H1 (cell line): ENCODE measurements around the gene PACS1. TPM values are rescaled to one million over a fixed set of nuclear protein-coding genes. Genes with fewer than 3 reads are reported as not detected.

Source experiments
- CTCF ChIA-PET: fragments of 300-600 bp; sonication (Branson Sonifier 250); formaldehyde crosslinking; loops from one replicate; lab custom pipeline; 2021; ENCODE audit not compliant: partially characterized antibody; lab: Charles Lee
- POLR2A ChIA-PET: fragments of 300-600 bp; sonication (Branson Sonifier 250); formaldehyde crosslinking; loops from one replicate; lab custom pipeline; 2021; ENCODE audit warnings: inconsistent platforms; ENCODE audit not compliant: partially characterized antibody; lab: Charles Lee
- DNase-seq, 2 experiments: peaks; one replicate each; pipeline versions ENCODE4 v3.0.0 to v3.0.0-alpha.2; 2010 to 2022; ENCODE audit warnings: low spot score in 2 of 2, low read depth in 1 of 2, mixed read lengths in 1 of 2
- FAIRE-seq: peaks from 2 replicates; lab custom pipeline; 2011; peaks lifted over from hg19 to GRCh38; lab: Jason Lieb, UNC
- H2AFZ ChIP-seq: 2 replicates; pipeline ENCODE4 v1.8.1; 2012; ENCODE audit warnings: low read length, inconsistent platforms
- H2AK5ac ChIP-seq: 2 replicates; pipeline ENCODE4 v1.6.1; 2013; ENCODE audit warnings: low read depth, low read length
- H2BK120ac ChIP-seq: replicated peaks from 2 replicates; pipeline ENCODE3; 2013; ENCODE audit warnings: low read depth, low read length, inconsistent platforms
- H2BK12ac ChIP-seq: 2 replicates; pipeline ENCODE4 v1.6.1; 2013; ENCODE audit warnings: low read depth, low read length
- H2BK15ac ChIP-seq: 2 replicates; pipeline ENCODE4 v1.6.1; 2013; ENCODE audit warnings: low read length
- H2BK20ac ChIP-seq: 2 replicates; pipeline ENCODE4 v1.6.1; 2013; ENCODE audit warnings: low read length
- H2BK5ac ChIP-seq: 2 replicates; pipeline ENCODE4 v1.6.1; 2013; ENCODE audit warnings: low read depth, low read length
- H3K14ac ChIP-seq: 2 replicates; pipeline ENCODE4 v1.6.1; 2013; ENCODE audit warnings: inconsistent platforms; ENCODE audit not compliant: insufficient read length
- H3K18ac ChIP-seq: 2 replicates; pipeline ENCODE4 v1.6.1; 2013; ENCODE audit warnings: low read length; ENCODE audit errors: extremely low read depth
- H3K23ac ChIP-seq: 2 replicates; pipeline ENCODE4 v1.6.1; 2013; ENCODE audit warnings: inconsistent platforms; ENCODE audit not compliant: insufficient read length
- H3K23me2 ChIP-seq: 2 replicates; pipeline ENCODE4 v1.6.1; 2013; ENCODE audit warnings: low read depth, low read length
- H3K27ac ChIP-seq: 2 replicates; pipeline ENCODE4 v1.6.1; 2011; ENCODE audit warnings: low read depth, low read length, inconsistent platforms
- H3K27me3 ChIP-seq, 4 experiments: replicated peaks in 1 of 4; 1 replicate in 1 of 4; 2 replicates in 3 of 4; pipeline versions ENCODE4 v1.6.1 to v1.8.1; 2011 to 2013; ENCODE audit warnings: low read length in 3 of 4, mild to moderate bottlenecking in 3 of 4, inconsistent platforms in 2 of 4, mixed read lengths in 2 of 4, moderate library complexity in 1 of 4; ENCODE audit not compliant: control insufficient read depth in 3 of 4, insufficient read depth in 3 of 4; ENCODE audit errors: extremely low read depth in 1 of 4
- H3K36me3 ChIP-seq, 4 experiments: 2 replicates each; pipeline versions ENCODE4 v1.6.1 to v1.8.1; 2011 to 2013; ENCODE audit warnings: mild to moderate bottlenecking in 4 of 4, low read length in 3 of 4, moderate library complexity in 2 of 4, control low read depth in 1 of 4, inconsistent platforms in 1 of 4; ENCODE audit not compliant: insufficient read depth in 4 of 4, control insufficient read depth in 2 of 4
- H3K4ac ChIP-seq: replicated peaks from 2 replicates; pipeline ENCODE3; 2013; ENCODE audit warnings: low read length, low read depth, mixed read lengths, inconsistent platforms; ENCODE audit not compliant: insufficient read length
- H3K4me1 ChIP-seq, 4 experiments: replicated peaks in 1 of 4; 1 replicate in 1 of 4; 2 replicates in 3 of 4; pipeline versions ENCODE4 v1.6.1 to v1.8.1; 2011 to 2013; ENCODE audit warnings: low read length in 3 of 4, inconsistent platforms in 2 of 4, mixed read lengths in 1 of 4; ENCODE audit not compliant: insufficient read depth in 4 of 4, control insufficient read depth in 3 of 4
- H3K4me2 ChIP-seq, 2 experiments: 2 replicates each; pipeline versions ENCODE4 v1.6.1 to v1.8.1; 2011 to 2013; ENCODE audit warnings: low read depth in 2 of 2, low read length in 2 of 2, control low read depth in 1 of 2, inconsistent platforms in 1 of 2, mild to moderate bottlenecking in 1 of 2; ENCODE audit not compliant: insufficient read depth in 1 of 2
- H3K4me3 ChIP-seq, 4 experiments: fragments of 200-600, 300-600 bp in 1 of 4; sonication (generic), shearing (Covaris generic), sonication (Bioruptor Twin) in 1 of 4; 2 replicates each; pipeline versions ENCODE4 v1.5.1 to v1.8.1; 2011 to 2016; ENCODE audit warnings: low read length in 4 of 4, low read depth in 3 of 4, control low read depth in 2 of 4, inconsistent platforms in 2 of 4, mild to moderate bottlenecking in 2 of 4, mixed read lengths in 1 of 4, moderate library complexity in 1 of 4; ENCODE audit not compliant: insufficient read depth in 2 of 4; ENCODE audit errors: extremely low read depth in 1 of 4
- H3K56ac ChIP-seq: replicated peaks from 2 replicates; pipeline ENCODE3; 2013; ENCODE audit warnings: low read depth, mild to moderate bottlenecking, mixed read lengths, low read length, inconsistent platforms; ENCODE audit not compliant: insufficient read length
- H3K79me1 ChIP-seq: 2 replicates; pipeline ENCODE4 v1.6.1; 2013; ENCODE audit warnings: low read depth, low read length, control low read depth
- H3K79me2 ChIP-seq, 2 experiments: 2 replicates each; pipeline versions ENCODE4 v1.6.1 to v1.8.1; 2012 to 2013; ENCODE audit warnings: low read length in 2 of 2, mild to moderate bottlenecking in 2 of 2, inconsistent platforms in 1 of 2; ENCODE audit not compliant: insufficient read depth in 2 of 2, control insufficient read depth in 1 of 2
- H3K9ac ChIP-seq, 4 experiments: replicated peaks in 1 of 4; 1 replicate in 1 of 4; 2 replicates in 3 of 4; pipeline versions ENCODE4 v1.6.1 to v1.8.1; 2011 to 2013; ENCODE audit warnings: low read depth in 3 of 4, low read length in 3 of 4, control low read depth in 2 of 4, mild to moderate bottlenecking in 2 of 4, moderate library complexity in 2 of 4, inconsistent platforms in 1 of 4; ENCODE audit errors: extremely low read depth in 1 of 4
- H3K9me3 ChIP-seq, 2 experiments: 2 replicates each; pipeline versions ENCODE4 v1.6.1 to v1.8.1; 2012 to 2013; ENCODE audit warnings: mild to moderate bottlenecking in 2 of 2, moderate library complexity in 2 of 2, control low read depth in 1 of 2, inconsistent platforms in 1 of 2, low read depth in 1 of 2, low read length in 1 of 2, mixed read lengths in 1 of 2; ENCODE audit not compliant: insufficient read depth in 2 of 2
- H4K20me1 ChIP-seq, 2 experiments: replicated peaks in 1 of 2; 2 replicates each; pipeline versions ENCODE3 to v1.8.1; 2011 to 2013; ENCODE audit warnings: inconsistent platforms in 2 of 2, low read length in 2 of 2, mild to moderate bottlenecking in 1 of 2; ENCODE audit not compliant: insufficient read depth in 2 of 2, control insufficient read depth in 1 of 2
- H4K5ac ChIP-seq: 2 replicates; pipeline ENCODE4 v1.6.1; 2013; ENCODE audit warnings: low read length, low read depth, mixed read lengths, inconsistent platforms; ENCODE audit not compliant: insufficient read length
- H4K8ac ChIP-seq: 2 replicates; pipeline ENCODE4 v1.8.0; 2013; ENCODE audit warnings: mild to moderate bottlenecking, moderate library complexity, low read length, inconsistent platforms; ENCODE audit not compliant: insufficient read depth; ENCODE audit errors: extremely low read depth
- H4K91ac ChIP-seq: replicated peaks from 2 replicates; pipeline ENCODE3; 2013; ENCODE audit warnings: low read length, mixed read lengths, inconsistent platforms; ENCODE audit not compliant: insufficient read length
- ATF2 ChIP-seq: IDR thresholded peaks from 2 replicates; pipeline ENCODE4 v1.6.1; 2012; ENCODE audit warnings: low read length, inconsistent platforms
- BACH1 ChIP-seq: IDR thresholded peaks from 2 replicates; pipeline ENCODE4 v1.6.1; 2012; ENCODE audit warnings: low read length, improper control_type of control experiment
- CEBPB ChIP-seq: IDR thresholded peaks from 2 replicates; pipeline ENCODE4 v1.6.1; 2012; ENCODE audit warnings: low read depth, low read length
- KDM1A ChIP-seq: fragments of 200-600, 300-600 bp; sonication (generic); IDR thresholded peaks from 2 replicates; pipeline ENCODE4 v1.7.1; 2016; ENCODE audit warnings: mild to moderate bottlenecking, low read length, borderline replicate concordance
- POU5F1 ChIP-seq: IDR thresholded peaks from 2 replicates; pipeline ENCODE4 v1.6.1; 2011; ENCODE audit warnings: low read depth, mild to moderate bottlenecking, low read length, moderate library complexity
- RAD21 ChIP-seq, 2 experiments: IDR thresholded peaks in 1 of 2; conservative IDR thresholded peaks in 1 of 2; 2 replicates each; pipeline ENCODE4 v1.6.1; 2011; ENCODE audit warnings: low read depth in 2 of 2, low read length in 2 of 2, improper control_type of control experiment in 1 of 2, inconsistent platforms in 1 of 2, mild to moderate bottlenecking in 1 of 2, moderate library complexity in 1 of 2
- TEAD4 ChIP-seq: IDR thresholded peaks from 2 replicates; pipeline ENCODE4 v1.6.1; 2012; ENCODE audit warnings: low read depth, low read length, inconsistent platforms, mixed read lengths
- WGBS, 2 experiments: shearing (Covaris generic) in 1 of 2; methylation state at CpG; one replicate each; pipeline versions ENCODE4 v1.1.6 to v1.1.7; 2013 to 2015; ENCODE audit warnings: low lambda C conversion rate in 2 of 2, mixed read lengths in 2 of 2, inconsistent platforms in 1 of 2, low coverage in 1 of 2, missing lambda C conversion rate in 1 of 2; ENCODE audit not compliant: insufficient replicate concordance in 2 of 2, insufficient coverage in 1 of 2, insufficient read length in 1 of 2; ENCODE audit errors: extremely low coverage in 1 of 2, missing lambda C conversion rate in 1 of 2; 5-methylcytosine and 5-hydroxymethylcytosine counted together
- polyA plus RNA-seq, 7 experiments: library from polyadenylated mRNA; depleted of rRNA in 3 of 7; stranded (reverse) in 5 of 7; unstranded in 2 of 7; fragments of >200 nt in 5 of 7; fragments of 200-250 nt in 2 of 7; gene quantifications; 1 replicate in 5 of 7; 2 replicates in 1 of 7; 4 replicates in 1 of 7; pipeline versions ENCODE4 v1.2.1 to v1.2.3, GENCODE V29; 2011 to 2013; ENCODE audit warnings: missing spikeins in 2 of 7, mixed read lengths in 2 of 7
- total RNA-seq: library from RNA; stranded (reverse); fragmentation: NEBNext Ultra II Directional; extraction: Animal tissue kit (Norgen Biotek cat#: 25700); gene quantifications from 2 replicates; pipeline ENCODE4 v1.2.1, GENCODE V29; 2021

PACS1 gene
- total and polyA plus RNA-seq, 2 of the 8 experiments (the other 6 are each of a cell fraction or from before 2014, with no cell fraction given) = 11.5 to 36.0 TPM

- no peak for FAIRE-seq
- H3K9ac ChIP-seq = no peak overlapping the region; a peak in 2 of 7 replicates
- no peaks in the 10 kb centered on the region; the same call in 1 of the 2 replicates for H3K79me1 ChIP-seq
- H3K4me1 ChIP-seq = peaks cover 5 to 13% (median 8%) of the 10 kb centered on the region in 4 experiments; a peak in 6 of 7 replicates
- POLR2A ChIA-PET = interaction anchor here (0.8 to 9.7 kb wide), 10 partner anchors 14 to 242 kb away, joined by 3 to 150 read pairs (median 4); partner anchors contain the start of genes GAL3ST3, RAB1B and SF3B2
- peak overlapping the region; percentile 48 for H3K56ac ChIP-seq
- H2BK120ac ChIP-seq = no peak overlapping the region
- peak overlapping the region; percentile 35 for H3K4ac ChIP-seq
- H3K14ac ChIP-seq = no peak overlapping the region
- H2BK12ac ChIP-seq = no peak overlapping the region
- no peaks in the 10 kb centered on the region for H3K27me3 ChIP-seq
- DNase-seq = peak in 1 of 2 experiments; percentile 48
- peak overlapping the region; percentile 61; the same call in 1 of the 2 replicates for H2AK5ac ChIP-seq
- peaks cover 0 to 13% of the 10 kb centered on the region in 2 experiments; a peak in 2 of 4 replicates for H3K79me2 ChIP-seq
- 77% methylated on average over 14 of the region's 14 CpGs; no CpG with 5 or more reads in 1 of the 2 experiments for WGBS, 2 experiments
- H2BK15ac ChIP-seq = no peak overlapping the region
- H4K5ac ChIP-seq = peak overlapping the region; percentile 18
- CTCF ChIA-PET = interaction anchor here (0.6 to 8.8 kb wide), 31 partner anchors 8 to 220 kb away, joined by 3 to 144 read pairs (median 4); partner anchors contain the start of genes BANF1, CCDC85B, CST6 and EIF1AD
- H2BK20ac ChIP-seq = peak overlapping the region; percentile 61; the same call in 1 of the 2 replicates
- peak overlapping the region; percentile 75 to 85 for H3K4me2 ChIP-seq
- no peak overlapping the region for H2AFZ ChIP-seq
- H4K8ac ChIP-seq = peak overlapping the region; percentile 62
- peak overlapping the region; percentile 43 to 90 (median 63) for H3K4me3 ChIP-seq
- H3K9me3 ChIP-seq = no peaks in the 10 kb centered on the region
- no peak overlapping the region; the same call in 1 of the 2 replicates for H3K18ac ChIP-seq
- no peaks in the 10 kb centered on the region; the same call in 1 of the 2 replicates for H3K23me2 ChIP-seq
- no peak overlapping the region for H3K23ac ChIP-seq
- H2BK5ac ChIP-seq = peak overlapping the region; percentile 85
- H4K20me1 ChIP-seq = peaks cover 2 to 17% of the 10 kb centered on the region in 2 experiments
- H4K91ac ChIP-seq = no peak overlapping the region
- peaks cover 10 to 43% (median 33%) of the 10 kb centered on the region in 4 experiments for H3K36me3 ChIP-seq
- peak overlapping the region; percentile 46 for H3K27ac ChIP-seq
- no peak for TF ChIP-seq ATF2
- no peak for TF ChIP-seq KDM1A
- TF ChIP-seq CEBPB = no peak
- no peak for TF ChIP-seq POU5F1
- TF ChIP-seq BACH1 = 0 out of 2 replicates have a peak, but pooled peaks have one; percentile 7
- 0 out of 2 replicates have a peak, but pooled peaks have one; percentile 47 for TF ChIP-seq TEAD4
- 0 out of 4 replicates have a peak, but pooled peaks of 1 of the 2 experiments have one; percentile 7 for TF ChIP-seq RAD21 (IDR thresholded peaks at IDR 0.05 in 1 of 2, conservative IDR thresholded peaks at IDR 0.05 in 1 of 2; ENCODE audit: low read depth in 2 of 2, low read length in 2 of 2)
Observed at GRCh38 chr11:66068923-66069714, 953 bp upstream of the PACS1 start.
